GM21723 (cell line): ENCODE results near the gene BRSK2.

ENCODE experiments used
- ATAC-seq: cut with Tn5 transposase; IDR thresholded peaks from one replicate; pipeline ENCODE4 v1.9.1; 2021; ENCODE audit warnings: mild to moderate bottlenecking, moderate library complexity; ENCODE audit not compliant: unreplicated experiment

BRSK2 gene

DNA sequence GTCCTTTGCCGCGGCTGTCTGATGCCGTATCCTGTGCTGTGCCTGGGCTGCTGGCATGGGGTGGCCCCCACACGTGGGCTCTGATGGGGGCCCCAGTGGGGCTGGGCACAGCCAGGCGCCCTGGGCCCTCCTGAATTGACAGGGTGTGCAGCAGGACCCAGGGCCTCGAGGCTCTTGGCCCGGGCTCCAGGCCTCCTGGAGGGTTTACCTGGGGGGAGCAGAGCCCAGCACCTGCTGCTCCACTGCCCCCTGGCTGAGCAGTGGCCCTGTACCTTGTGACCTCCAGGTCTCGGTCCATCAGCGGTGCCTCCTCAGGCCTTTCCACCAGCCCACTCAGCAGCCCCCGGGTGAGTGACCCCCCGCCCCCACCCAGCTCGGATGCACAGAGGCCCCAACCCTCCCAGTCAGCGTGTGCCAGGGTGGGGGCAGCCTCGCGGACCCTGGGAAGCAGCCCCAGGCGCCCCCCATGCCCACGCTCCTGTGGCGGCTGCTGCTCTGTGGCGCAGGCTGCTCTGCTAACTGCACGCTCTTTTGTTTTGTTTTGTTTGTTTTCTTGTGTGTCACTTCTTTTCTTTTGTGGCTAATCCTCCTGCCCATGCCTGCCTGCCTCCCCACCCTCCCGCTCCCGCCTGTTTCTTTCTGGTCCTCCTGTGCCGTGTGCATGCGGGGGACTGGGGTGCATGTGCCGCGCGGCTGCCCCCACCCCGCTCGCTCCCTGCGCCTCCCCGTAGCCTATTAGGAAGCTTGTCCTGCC lies 59.9 kb downstream of the BRSK2 start:
- no peak for ATAC-seq

DNA sequence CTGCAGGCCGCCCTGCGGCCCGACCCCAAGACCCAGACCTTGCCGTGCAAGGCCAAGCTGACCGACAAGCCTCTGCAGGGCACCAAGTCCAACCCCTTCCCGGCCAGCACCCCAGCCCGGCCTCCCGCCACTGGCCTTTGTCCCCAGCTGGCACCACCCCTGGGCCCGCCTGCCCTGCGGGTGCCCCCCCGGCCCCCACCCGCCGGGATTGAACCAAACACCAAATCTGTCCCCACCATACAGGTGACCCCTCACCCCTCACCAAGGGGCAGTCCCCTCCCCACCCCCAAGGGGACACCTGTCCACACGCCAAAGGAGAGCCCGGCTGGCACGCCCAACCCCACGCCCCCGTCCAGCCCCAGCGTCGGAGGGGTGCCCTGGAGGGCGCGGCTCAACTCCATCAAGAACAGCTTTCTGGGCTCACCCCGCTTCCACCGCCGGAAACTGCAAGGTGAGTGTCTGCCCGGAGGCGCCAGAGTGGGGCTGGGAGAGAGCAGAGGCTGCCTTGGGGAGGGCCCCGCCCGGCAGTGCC lies 60.7 kb downstream of the BRSK2 start:
- ATAC-seq: no peak

DNA sequence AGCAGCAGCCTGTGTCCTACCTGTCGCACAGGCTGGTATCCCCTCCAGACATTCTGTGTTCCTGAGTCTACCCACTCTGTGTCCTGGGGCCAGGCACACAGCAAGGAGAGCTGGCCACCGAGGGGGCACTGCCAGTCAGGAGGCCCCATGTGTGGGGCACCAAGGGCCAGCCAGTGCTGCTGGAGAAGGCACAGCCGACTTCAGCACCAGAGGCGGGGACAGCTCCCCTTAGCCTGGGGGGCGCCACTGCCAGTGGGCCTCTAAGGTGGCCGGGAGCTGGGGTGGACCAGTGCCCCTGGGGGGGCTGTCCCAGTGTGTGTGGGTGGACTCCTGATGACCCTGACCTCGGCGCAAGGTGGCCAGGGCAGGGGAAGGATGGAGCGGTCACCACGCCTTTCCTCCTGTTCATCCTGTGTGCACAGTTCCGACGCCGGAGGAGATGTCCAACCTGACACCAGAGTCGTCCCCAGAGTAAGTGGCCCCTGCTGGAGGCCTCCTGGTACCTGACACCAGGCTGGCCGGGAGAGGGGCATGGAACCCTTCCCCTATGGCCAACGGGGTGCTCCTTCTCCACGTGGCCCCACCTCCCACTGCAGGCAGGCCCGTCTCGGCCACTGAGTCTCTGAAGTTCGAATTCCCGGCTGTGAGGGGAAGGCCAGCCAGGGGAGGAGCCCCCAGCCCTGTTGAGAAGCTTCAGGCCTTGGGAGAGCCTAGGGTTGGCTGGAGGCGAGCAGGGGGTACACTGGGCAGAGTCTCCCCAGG lies 61.4 kb downstream of the BRSK2 start:
- ATAC-seq: no peak

DNA sequence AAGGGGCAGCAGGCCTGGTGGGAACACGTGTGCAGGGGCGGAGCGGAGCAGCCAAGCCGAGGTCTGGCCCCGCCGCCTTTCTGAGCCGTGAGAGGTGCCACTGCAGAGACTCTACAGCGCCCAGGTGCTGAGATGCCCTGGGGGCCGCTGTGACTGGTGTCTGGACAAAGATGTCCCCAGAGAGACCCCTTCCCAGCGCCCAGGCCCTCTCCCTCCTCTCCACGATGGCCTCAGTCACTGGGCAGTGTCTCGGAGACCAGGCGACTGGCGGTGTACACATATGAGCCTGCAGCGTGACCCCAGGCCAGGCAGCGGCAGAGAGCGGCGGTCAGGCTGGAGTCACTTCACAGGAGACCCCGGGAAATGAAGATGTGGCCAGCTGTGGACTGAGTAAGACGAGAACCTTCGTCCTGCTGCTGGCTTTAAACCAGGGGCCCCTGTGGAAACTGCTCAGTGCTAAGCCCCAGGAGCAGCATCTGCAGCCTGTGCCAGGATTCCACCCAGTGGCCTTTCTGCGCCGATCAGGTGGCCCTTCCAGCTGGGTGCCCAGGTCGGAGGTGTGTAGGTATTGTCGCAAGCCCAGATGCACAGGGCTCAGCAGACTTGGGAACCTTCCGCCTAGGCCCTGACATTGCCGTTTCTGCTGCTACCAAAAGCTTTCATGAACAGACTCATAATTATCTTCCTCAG lies 62.2 kb downstream of the BRSK2 start:
- no peak for ATAC-seq

DNA sequence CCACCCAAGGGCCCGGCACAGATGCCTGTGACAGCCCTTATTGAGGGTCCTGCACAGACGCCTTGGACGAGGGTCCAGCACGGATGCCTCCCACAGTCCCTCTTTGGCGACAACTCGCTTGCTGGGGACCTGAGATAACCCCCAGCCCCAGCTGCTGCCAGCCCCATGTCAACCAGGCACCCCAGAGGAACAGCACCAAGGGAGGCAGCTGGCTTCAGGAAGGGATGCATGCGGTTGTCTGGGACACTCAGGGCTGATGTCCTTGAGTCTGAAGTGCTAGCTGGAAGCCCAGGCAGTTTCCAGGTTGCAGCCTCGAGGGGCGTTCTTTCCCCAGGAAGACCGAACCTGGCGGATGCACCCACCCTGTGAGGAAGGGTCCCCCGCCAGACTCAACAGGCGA lies 63.0 kb downstream of the BRSK2 start:
- ATAC-seq: no peak

DNA sequence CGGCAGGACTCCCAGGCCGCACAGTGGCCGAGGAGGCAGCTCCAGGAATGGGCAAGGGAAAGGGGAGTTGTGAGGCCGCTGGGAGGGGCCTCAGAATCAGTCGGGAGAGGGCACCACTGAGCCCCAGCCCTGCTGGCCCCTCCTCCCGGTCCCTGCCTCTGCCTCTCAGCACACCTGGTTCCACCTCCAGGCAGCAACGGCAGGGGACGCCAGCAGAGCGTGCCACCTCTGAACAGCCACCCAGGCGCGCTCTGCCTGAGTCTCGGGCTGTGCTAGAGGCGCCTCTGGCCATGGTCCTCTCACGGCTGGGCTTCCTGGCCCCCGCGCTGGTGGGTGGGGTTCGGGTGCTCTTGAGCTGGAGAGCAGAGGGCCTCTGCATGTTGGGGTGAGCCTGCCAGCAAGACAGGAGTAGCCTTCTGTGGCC lies 63.9 kb downstream of the BRSK2 start:
- no peak for ATAC-seq

DNA sequence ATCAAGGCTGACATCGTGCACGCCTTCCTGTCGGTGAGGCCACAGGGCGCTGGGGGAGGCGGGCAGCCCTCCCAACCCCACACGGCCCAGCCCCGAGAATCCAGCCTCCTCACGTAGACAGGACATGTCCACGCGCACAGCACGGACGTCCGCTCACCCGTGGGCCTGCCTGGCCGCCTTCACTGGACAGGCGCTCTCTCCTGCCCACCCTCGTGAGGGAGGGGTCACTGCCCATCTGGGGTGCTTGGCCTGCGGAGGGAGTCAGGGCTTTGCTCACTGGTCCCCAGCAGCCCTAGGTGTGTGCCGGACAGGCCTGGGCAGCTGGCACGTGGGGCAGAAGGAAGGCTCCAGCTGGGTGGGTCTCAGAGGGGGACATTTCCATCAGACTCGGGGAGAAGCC lies 64.8 kb downstream of the BRSK2 start:
- ATAC-seq: no peak

DNA sequence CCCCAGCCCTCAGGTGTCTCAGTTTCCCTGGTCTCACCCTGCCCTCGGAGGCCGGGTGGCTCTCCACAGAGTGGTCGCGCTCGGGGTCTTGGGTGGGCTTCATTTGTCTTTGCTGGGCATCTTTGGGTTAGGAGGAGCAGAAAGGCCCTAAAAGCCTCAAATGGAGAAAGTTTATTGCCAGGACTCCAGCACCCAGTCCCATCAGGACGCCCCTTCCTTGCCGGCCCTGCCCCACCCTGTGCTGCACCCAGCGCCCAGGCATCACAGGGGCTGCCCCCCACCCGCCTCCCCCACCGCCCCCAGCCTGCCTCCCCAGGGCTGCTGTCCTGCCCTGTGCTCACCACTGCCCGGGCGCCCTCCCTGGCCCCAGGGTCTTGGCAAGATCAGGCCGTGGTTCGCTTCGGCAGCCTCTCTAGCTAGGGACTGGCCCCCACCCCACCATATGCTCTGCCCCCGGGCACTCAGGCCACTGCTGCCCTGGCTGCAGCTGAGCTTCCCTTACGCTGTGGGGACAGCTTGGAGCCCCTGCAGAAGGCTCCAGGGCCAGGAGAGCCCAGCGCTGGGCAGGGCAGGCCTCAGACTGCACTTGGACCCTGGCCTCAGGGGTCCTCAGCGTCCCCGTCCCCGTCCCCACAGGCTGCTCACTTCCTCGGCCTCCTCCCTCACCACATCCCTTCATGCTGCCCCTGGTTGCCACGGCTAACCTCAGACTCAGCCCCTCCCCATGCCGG lies 65.5 kb downstream of the BRSK2 start:
- ATAC-seq: no peak

DNA sequence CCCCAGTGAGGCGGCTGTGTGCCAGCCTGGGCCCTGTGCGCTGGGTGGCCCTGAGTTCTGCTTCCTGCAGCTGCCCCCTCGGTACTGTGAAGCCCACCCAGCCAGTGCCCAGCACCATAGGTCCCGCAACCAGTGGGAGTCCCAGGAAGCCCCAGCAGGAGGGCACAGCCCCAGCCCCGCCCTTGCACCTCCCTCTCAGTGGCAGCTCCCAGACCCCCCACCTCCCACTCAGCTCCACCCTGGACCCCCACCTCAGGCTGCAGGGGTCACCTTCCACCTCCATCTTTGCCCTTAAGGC lies 66.0 kb downstream of the BRSK2 start:
- ATAC-seq: no peak

DNA sequence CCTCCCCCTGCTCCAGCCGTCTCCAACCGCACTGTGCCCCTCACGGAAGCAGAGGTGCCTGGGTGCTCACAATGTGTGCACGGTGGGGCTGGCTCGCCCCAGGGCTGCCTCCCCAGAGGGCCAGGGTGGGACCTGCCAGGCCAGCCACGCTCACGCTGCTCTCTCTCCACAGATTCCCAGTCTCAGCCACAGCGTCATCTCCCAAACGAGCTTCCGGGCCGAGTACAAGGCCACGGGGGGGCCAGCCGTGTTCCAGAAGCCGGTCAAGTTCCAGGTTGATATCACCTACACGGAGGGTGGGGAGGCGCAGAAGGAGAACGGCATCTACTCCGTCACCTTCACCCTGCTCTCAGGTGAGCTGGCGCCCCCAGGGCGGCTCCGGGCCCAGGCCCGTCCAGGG lies 66.4 kb downstream of the BRSK2 start:
- ATAC-seq: no peak

DNA sequence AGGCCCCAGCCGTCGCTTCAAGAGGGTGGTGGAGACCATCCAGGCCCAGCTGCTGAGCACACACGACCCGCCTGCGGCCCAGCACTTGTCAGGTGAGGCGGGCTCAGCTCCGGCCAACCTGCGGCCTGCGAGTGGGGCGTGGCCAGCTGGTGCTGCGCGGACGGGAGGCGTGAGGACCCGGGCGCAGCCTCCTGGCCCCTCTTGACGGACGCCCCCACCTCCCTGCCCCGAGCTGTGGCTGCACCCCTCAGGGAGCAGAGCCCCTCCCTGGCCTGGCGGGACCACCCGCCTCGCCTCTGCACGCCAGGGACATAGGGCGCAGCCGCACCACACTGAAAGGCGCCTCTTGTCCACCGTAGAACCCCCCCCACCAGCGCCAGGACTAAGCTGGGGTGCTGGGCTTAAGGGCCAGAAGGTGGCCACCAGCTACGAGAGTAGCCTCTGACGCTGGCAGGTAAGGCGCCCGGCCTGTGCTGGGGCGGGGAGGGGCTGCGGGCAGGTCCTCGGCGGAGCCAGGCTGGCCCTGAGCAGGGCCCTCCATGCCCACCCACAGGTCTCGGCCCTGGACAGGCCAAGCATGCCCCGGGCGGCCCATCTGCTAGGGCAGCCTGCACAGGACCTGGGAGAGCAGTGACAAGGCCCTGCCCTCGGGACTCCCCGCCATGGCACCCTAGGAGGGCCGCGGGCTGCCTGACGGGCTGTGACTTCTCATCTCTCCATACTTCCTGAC lies 67.0 kb downstream of the BRSK2 start:
- no peak for ATAC-seq

DNA sequence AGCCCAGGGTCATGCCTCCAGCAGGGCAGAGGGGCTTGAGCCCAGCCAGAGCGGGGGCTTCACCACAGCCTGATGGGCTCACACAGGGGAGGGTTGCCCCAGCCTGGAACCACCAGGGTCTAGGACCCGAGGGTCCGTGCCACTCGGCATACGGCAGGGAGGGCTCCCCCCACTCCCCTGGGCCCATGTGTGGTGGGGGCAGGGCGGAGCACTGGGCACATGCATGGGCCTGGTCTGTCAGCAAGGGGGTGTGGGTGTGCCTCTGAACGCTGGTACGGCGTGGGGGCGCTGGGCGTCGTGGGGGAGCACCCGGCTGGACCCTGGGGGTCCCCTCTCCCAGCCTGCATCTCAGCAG lies 67.6 kb downstream of the BRSK2 start:
- ATAC-seq: no peak

DNA sequence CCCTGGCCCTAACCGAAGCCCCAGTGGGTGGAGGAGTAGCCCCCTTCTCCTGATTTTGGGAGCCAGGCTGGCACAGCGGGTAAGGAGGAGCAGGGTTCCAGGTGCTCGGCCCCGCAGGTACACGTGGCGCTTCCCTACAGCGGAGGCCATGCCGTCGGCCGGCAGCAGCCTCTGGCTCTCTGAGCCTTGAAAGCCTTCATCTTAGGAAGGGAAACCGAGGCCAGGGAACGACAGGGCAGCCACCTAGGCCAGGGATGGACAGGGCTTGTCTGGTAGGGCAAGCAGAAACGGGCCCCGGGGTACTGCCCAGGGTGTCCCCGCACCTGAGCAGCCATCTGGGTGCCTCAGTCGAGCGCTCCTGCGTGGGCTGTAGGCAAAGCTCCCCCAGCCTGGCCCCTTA lies 68.1 kb downstream of the BRSK2 start:
- no peak for ATAC-seq

DNA sequence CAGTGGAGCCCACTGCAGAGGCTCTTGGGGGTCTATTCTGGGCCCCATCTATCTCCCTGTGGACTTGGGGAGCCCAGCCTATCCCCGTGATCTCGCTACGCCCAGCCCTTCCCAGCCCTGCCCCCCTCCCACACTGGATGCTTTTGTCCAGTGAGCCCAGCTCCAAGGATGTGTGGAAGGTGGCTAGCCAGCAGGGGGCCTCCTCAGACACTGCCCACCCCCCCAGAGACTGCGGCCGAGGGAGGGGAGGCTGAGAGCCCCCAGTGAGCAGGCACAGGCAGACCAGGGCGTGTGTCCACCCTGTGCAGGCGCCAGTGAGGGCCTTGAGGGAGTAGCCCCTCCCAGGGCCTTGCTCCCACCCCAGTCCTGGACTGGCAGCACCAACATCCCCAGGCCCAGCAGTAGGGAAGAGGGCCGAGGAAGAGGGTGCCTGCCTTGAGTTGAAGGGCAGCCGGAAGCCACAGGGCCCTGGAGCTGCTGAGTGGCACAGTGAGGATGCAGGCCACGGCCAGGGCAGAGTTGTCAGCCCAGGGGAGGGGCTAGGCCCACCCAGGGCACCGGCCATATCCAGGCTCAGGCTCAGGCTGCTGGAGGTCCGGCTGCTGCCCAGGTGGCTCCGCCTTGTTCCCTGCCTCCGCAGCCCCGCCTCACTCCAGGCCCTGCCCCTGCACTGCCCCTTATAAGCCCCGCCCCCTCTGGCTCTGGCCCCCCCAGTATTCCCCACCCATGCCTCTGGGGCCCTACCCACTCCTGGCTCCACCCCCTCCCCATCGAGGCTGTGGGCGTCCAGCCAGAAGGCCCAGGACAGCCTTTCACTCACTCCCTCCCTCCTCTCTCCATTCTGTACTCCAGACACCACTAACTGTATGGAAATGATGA lies 68.8 kb downstream of the BRSK2 start:
- ATAC-seq: no peak

DNA sequence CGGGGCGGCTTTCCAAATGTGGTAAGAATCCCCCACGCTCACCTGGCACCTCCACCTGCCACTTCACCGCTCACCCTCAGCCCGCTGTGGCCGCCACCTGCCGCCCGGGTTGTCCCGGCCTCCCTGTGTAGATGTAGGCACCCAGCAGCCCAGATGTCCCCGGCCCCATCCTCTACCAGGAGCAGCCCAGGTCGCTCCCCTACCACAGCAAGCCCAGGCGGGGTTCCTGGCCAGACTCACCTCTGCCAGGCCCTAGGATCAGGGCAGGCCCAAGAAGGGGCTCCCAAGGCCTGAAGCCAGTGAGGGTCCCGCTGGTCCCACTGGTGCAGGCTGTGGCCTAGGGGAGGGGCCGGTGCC lies 69.5 kb downstream of the BRSK2 start:
- ATAC-seq: no peak

DNA sequence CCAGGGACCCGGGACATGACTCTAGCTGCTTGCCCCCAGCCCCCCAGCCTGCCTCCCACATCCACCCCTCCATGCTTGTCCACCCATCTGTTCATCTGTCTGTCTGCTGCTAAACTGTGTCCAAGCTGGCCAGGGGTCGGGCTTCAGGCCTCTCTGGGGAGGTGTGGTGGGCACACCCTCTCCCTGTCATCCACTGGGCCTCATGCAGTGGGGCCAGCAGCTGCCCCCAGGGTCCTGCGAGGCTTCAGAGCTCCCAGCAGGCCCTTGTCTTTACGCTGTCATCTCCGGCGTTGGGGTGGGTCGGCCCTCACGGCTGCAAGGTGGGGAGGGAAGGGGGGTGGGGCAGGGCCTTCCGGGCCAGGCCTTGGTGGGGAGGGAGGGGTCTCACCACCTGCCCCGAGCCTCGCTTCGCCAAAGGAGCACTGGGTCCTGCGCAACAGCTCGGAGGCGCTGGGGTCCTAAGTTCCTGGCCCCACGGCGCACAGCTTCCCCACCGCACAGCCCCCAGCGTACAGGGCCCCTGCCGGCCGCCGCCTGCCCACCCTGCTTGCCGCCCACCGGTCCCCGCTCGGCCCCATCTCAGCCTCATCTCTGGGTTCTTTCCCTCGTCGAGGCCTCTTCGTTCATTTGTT lies 70.1 kb downstream of the BRSK2 start:
- no peak for ATAC-seq

DNA sequence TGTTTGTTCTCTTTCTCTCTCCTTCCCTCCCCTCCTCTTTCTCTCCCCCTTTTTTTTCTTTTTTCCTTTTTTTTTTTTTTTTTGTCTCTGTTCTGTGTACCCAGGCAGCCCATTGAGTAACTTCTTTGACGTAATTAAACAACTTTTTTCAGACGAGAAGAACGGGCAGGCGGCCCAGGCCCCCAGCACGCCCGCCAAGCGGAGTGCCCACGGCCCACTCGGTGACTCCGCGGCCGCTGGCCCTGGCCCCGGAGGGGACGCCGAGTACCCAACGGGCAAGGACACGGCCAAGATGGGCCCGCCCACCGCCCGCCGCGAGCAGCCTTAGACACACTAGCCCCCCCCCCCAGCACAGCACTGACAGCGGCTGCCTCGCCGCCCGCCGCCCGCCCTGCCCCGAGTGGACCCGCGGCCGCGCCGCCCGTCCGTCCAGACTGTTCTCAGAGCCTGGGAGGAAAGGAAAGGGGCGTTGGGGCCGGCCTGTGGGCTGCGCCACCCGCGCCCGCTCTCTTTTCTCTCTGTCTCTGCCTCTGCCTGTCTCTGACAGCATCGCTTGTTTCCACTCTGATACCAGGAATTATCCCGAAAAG lies 70.8 kb downstream of the BRSK2 start:
- ATAC-seq: no peak

DNA sequence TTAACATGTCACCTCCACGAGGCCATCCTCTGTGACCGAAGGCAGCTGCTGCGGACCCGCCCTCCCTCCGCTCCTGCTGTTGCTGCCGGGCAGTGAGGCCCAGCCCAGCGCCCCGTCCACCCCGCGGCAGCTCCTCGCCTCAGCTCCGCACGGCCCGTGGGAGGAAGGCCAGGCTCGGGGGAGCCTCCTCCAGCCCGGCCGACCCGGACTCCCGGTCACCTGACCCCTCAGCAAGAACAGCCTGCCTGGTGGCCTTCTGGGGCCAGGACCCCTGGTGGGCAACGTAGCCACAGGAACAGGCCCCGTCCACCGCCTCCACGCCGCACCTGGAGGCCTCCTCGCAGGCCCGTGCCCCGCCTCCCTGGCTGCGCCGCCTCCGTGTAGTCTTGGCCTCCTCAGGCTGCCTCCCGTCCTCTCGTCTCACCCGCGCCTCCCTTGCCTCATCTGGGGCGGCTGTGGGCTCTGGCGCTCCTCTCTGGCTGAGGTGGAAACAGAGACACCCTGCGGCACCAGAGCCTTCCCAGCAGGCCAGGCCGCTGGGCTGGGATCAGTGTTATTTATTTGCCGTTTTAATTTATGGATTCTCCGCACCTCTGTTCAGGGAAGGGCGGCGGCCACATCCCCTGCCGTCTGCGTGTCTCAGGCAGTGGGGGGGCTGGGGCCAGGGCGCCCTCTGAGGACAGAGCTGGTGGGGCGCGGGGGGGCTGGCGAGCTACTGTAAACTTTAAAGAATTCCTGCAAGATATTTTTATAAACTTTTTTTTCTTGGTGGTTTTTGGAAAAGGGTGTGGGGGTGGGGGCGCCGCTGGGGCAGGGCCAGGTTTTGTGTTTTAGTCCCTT lies 71.5 kb downstream of the BRSK2 start:
- no peak for ATAC-seq
